Lung (tissue), 16 donors: ENCODE results near the gene AKR1C2. TPM values are rescaled to one million over a fixed set of nuclear protein-coding genes. Genes with fewer than 3 reads are reported as not detected.
"Not testable (repeated sequence)": the region's sequence is repeated elsewhere in the genome, so short reads cannot be mapped to it uniquely, and the experiment has no call there.

ENCODE experiments used
- ATAC-seq: fragments of 200-7000 bp; cut with Tn5 transposase; one replicate; pipeline ENCODE4 v1.9.1; 2020; ENCODE audit warnings: moderate number of reproducible peaks; ENCODE audit not compliant: insufficient read depth, low FRiP score
- DNase-seq, 3 donors: peaks; one replicate each; pipeline ENCODE4 v3.0.0-alpha.2; 2013 to 2017
- H3K27ac ChIP-seq, 2 donors: one replicate each; pipeline ENCODE4 v1.5.1; 2013; ENCODE audit warnings: mild to moderate bottlenecking in 2 of 2, moderate library complexity in 2 of 2, control low read depth in 1 of 2, inconsistent platforms in 1 of 2, low read depth in 1 of 2, low read length in 1 of 2
- H3K27me3 ChIP-seq, 3 donors: one replicate each; pipeline ENCODE4 v1.5.1; 2013; ENCODE audit warnings: low read length in 2 of 3; ENCODE audit not compliant: control insufficient read depth in 3 of 3, insufficient read depth in 3 of 3
- H3K36me3 ChIP-seq, 4 donors: one replicate each; pipeline ENCODE4 v1.5.1; 2013; ENCODE audit warnings: low read length in 4 of 4, mild to moderate bottlenecking in 1 of 4, moderate library complexity in 1 of 4; ENCODE audit not compliant: control insufficient read depth in 4 of 4, insufficient read depth in 4 of 4
- H3K4me1 ChIP-seq, 5 donors: one replicate each; pipeline ENCODE4 v1.5.1; 2013; ENCODE audit warnings: low read length in 5 of 5, mild to moderate bottlenecking in 2 of 5, moderate library complexity in 1 of 5; ENCODE audit not compliant: control insufficient read depth in 5 of 5, insufficient read depth in 5 of 5
- H3K4me3 ChIP-seq: one replicate; pipeline ENCODE4 v1.5.1; 2013; ENCODE audit warnings: mild to moderate bottlenecking, control low read depth, moderate library complexity
- H3K9ac ChIP-seq, 2 donors: one replicate each; pipeline ENCODE4 v1.5.1; 2013; ENCODE audit warnings: low read length in 2 of 2, control low read depth in 1 of 2; ENCODE audit not compliant: insufficient read depth in 1 of 2
- H3K9me3 ChIP-seq, 4 donors: one replicate each; pipeline ENCODE4 v1.5.1; 2013; ENCODE audit warnings: low read length in 3 of 4, mild to moderate bottlenecking in 1 of 4, moderate library complexity in 1 of 4; ENCODE audit not compliant: control insufficient read depth in 4 of 4, insufficient read depth in 3 of 4
- CTCF ChIP-seq: IDR thresholded peaks from 2 replicates; pipeline ENCODE4 v1.5.1; 2012; ENCODE audit warnings: mild to moderate bottlenecking; ENCODE audit errors: control extremely low read depth, extremely low read depth
- WGBS, 2 donors: extraction: QIAGEN DNeasy Blood & Tissue Kit; methylation state at CpG; one replicate each; pipeline ENCODE4 v1.1.7; 2013; 5-methylcytosine and 5-hydroxymethylcytosine counted together
- long read RNA-seq, 5 donors: transcript quantifications; one replicate each; lab custom pipeline, GENCODE V29; 2026
- polyA plus RNA-seq, 2 donors: library from polyadenylated mRNA; stranded (reverse); fragments of 200-250 nt; gene quantifications; one replicate each; pipeline ENCODE4 v1.2.1, GENCODE V29; 2013
- total RNA-seq, 2 donors: library from RNA; depleted of rRNA in 1 of 2; stranded (reverse); fragments of >200 nt in 1 of 2; gene quantifications; one replicate each; pipeline ENCODE4 v1.2.1, GENCODE V29; 2014 to 2021
- donor health status: control.
- donor health status: control.
- donor health status: Bipolar disorder and iron deficiency.
- donor health status: healthy.
- donor health status: DM: yes; HTN: yes; CAD: no.

Gene AKR1C2
- total RNA-seq, result 10 to 100 TPM in 1 of 2 donors, 1 to 10 TPM in 1; 1.8 to 56.6 TPM
- polyA plus RNA-seq, result 10 to 100 TPM; 23.4 to 31.4 TPM
- long read RNA-seq, donor 1, partial matches to known transcripts, result 0 of 3 reads
- long read RNA-seq, donor 1, other reads (novel, unspliced or antisense), result 0 of 3 reads
- long read RNA-seq, donor 2, partial matches to known transcripts, result 0 of 1 reads
- long read RNA-seq, donor 2, other reads (novel, unspliced or antisense), result 0 of 1 reads
- long read RNA-seq, donor 3, partial matches to known transcripts, result 0 of 2 reads
- long read RNA-seq, donor 3, other reads (novel, unspliced or antisense), result 0 of 2 reads
- long read RNA-seq, donor 4, partial matches to known transcripts, result 0 of 4 reads
- long read RNA-seq, donor 4, other reads (novel, unspliced or antisense), result 0 of 4 reads
- long read RNA-seq, donor 5, partial matches to known transcripts, result 0 of 2 reads
- long read RNA-seq, donor 5, other reads (novel, unspliced or antisense), result 0 of 2 reads

GRCh38 chr10:5003127-5004029, at the start of gene AKR1C2:
TSS of gene AKR1C2 (minus strand) at chr10:5003857. CDS start at chr10:5003835, 22 bp downstream.
- ATAC-seq, result peak; percentile 86
- not testable (repeated sequence) for H3K27me3 ChIP-seq, H3K27ac ChIP-seq, H3K9me3 ChIP-seq, H3K4me3 ChIP-seq, H3K9ac ChIP-seq, H3K4me1 ChIP-seq, H3K36me3 ChIP-seq
- DNase-seq, result peak in 2 of 3 donors; percentile 19 to 28
- 57 to 78% methylated on average over 7 to 8 of the region's 10 CpGs for WGBS, 2 donors

- not testable (repeated sequence) for H3K4me1 ChIP-seq, H3K9ac ChIP-seq, H3K4me3 ChIP-seq, H3K27me3 ChIP-seq, ATAC-seq, DNase-seq, H3K27ac ChIP-seq, H3K36me3 ChIP-seq, H3K9me3 ChIP-seq
- WGBS, 2 donors, result 90 to 94% methylated on average over 16 of the region's 16 CpGs
Observed at GRCh38 chr10:5052951-5053500, 49.4 kb upstream of the AKR1C2 start.

GRCh38 chr10:5047912-5048628, 44.4 kb upstream of the AKR1C2 start:
- H3K9ac ChIP-seq, result no peak overlapping the region
- no peaks in the 10 kb centered on the region for H3K27me3 ChIP-seq
- H3K4me1 ChIP-seq, result peaks cover 0 to 3% (median 0%) of the 10 kb centered on the region in 5 donors
- WGBS, 2 donors, result 88 to 93% methylated on average over 1 of the region's 1 CpG
- no peak overlapping the region for H3K27ac ChIP-seq
- no peak for DNase-seq
- H3K36me3 ChIP-seq, result no peaks in the 10 kb centered on the region
- H3K9me3 ChIP-seq, result no peaks in the 10 kb centered on the region
- no peak for ATAC-seq
- no peak for TF ChIP-seq CTCF
- no peak overlapping the region for H3K4me3 ChIP-seq

- H3K9me3 ChIP-seq, H3K27ac ChIP-seq, H3K4me1 ChIP-seq, ATAC-seq, DNase-seq, H3K27me3 ChIP-seq, H3K4me3 ChIP-seq, H3K9ac ChIP-seq, H3K36me3 ChIP-seq: not testable (repeated sequence)
- WGBS, 2 donors, result 80 to 95% methylated on average over 5 of the region's 5 CpGs
Observed at GRCh38 chr10:5047055-5047454, 43.4 kb upstream of the AKR1C2 start.
